Peyer's patch (tissue), 4 donors: ENCODE results near the gene ZFP62.

Experiments used
- CTCF ChIP-seq, 6 experiments: fragments of 450-650 bp in 4 of 6; fragments of 200-600 bp in 2 of 6; sonication (generic) in 1 of 6; IDR thresholded peaks; one replicate each; pipeline ENCODE4 v1.5.1; 2017 to 2019; ENCODE audit warnings: antibody characterized with exemption in 6 of 6, mild to moderate bottlenecking in 3 of 6, moderate library complexity in 1 of 6
- POLR2A ChIP-seq, 2 donors: fragments of 450-650 bp; IDR thresholded peaks; one replicate each; pipeline ENCODE4 v1.5.1; 2017; ENCODE audit warnings: antibody characterized with exemption in 2 of 2, mild to moderate bottlenecking in 2 of 2, moderate library complexity in 2 of 2

- peak; percentile 27 to 96 (median 84) for TF ChIP-seq CTCF (IDR thresholded peaks at IDR 0.05)
- TF ChIP-seq POLR2A (IDR thresholded peaks at IDR 0.05): no peak
Observed at GRCh38 chr5:180868960-180869359, 7.9 kb upstream of the ZFP62 start.
